B cell (primary cell): Measurements from ENCODE around the gene IL17B. TPM values are rescaled to one million over a fixed set of nuclear protein-coding genes. Genes with fewer than 3 reads are reported as not detected.

ENCODE experiments used
- ATAC-seq: fragments of 200-7000 bp; cut with Tn5 transposase; one replicate; pipeline ENCODE4 v1.10.0; 2021; ENCODE audit warnings: low read depth, mild to moderate bottlenecking, moderate number of reproducible peaks, moderate library complexity
- CTCF ChIA-PET: fragments of 350-600 bp; sonication (Branson Sonifier 250); formaldehyde crosslinking; loops from one replicate; lab custom pipeline; 2021; ENCODE audit warnings: antibody characterized with exemption, inconsistent platforms; lab: Charles Lee
- POLR2A ChIA-PET: fragments of 350-600 bp; sonication (Branson Sonifier 250); formaldehyde crosslinking; loops from one replicate; lab custom pipeline; 2021; ENCODE audit warnings: antibody characterized with exemption; lab: Charles Lee
- DNase-seq: peaks from one replicate; pipeline ENCODE4 v3.0.0; 2013
- H2AFZ ChIP-seq: 2 replicates; pipeline ENCODE4 v1.6.1; 2012; ENCODE audit warnings: mild to moderate bottlenecking, low read depth, low read length; ENCODE audit not compliant: insufficient read depth, poor library complexity, severe bottlenecking
- H3K27ac ChIP-seq, 2 donors: 1 replicate in 1 of 2; 2 replicates in 1 of 2; pipeline ENCODE4 v1.5.1; 2012 to 2013; ENCODE audit warnings: low read length in 2 of 2, mild to moderate bottlenecking in 2 of 2, moderate library complexity in 1 of 2
- H3K27me3 ChIP-seq, 4 experiments: fragments of 200-600 bp in 1 of 4; sonication (generic) in 1 of 4; replicated peaks in 1 of 4; 1 replicate in 2 of 4; 2 replicates in 2 of 4; pipeline versions ENCODE4 v1.6.1 to v1.7.0; 2013 to 2016; ENCODE audit warnings: low read length in 3 of 4, mild to moderate bottlenecking in 2 of 4, mixed read lengths in 1 of 4, moderate library complexity in 1 of 4; ENCODE audit not compliant: insufficient read depth in 4 of 4, control insufficient read depth in 3 of 4; ENCODE audit errors: control extremely low read depth in 1 of 4
- H3K36me3 ChIP-seq, 2 experiments: replicated peaks in 1 of 2; 1 replicate in 1 of 2; 2 replicates in 1 of 2; pipeline versions ENCODE4 v1.6.1 to v1.7.1; 2013; ENCODE audit warnings: low read length in 1 of 2; ENCODE audit not compliant: insufficient read depth in 2 of 2, control insufficient read depth in 1 of 2; ENCODE audit errors: control extremely low read depth in 1 of 2, extremely low read depth in 1 of 2
- H3K4me1 ChIP-seq, 2 donors: fragments of 200-600 bp in 1 of 2; sonication (generic) in 1 of 2; 1 replicate in 1 of 2; 2 replicates in 1 of 2; pipeline versions ENCODE4 v1.5.1 to v1.6.1; 2013 to 2017; ENCODE audit warnings: low read length in 2 of 2; ENCODE audit not compliant: control insufficient read depth in 2 of 2, insufficient read depth in 2 of 2
- H3K4me2 ChIP-seq: replicated peaks from 2 replicates; pipeline ENCODE3; 2012; ENCODE audit warnings: mild to moderate bottlenecking, low read depth, low read length; ENCODE audit not compliant: poor library complexity, severe bottlenecking
- H3K4me3 ChIP-seq, 5 experiments: fragments of 200-600 bp in 1 of 5; sonication (generic) in 1 of 5; 1 replicate in 3 of 5; 2 replicates in 2 of 5; pipeline versions ENCODE4 v1.5.1 to v1.7.0; 2011 to 2016; ENCODE audit warnings: low read length in 4 of 5, mild to moderate bottlenecking in 4 of 5, low read depth in 2 of 5, control low read depth in 1 of 5, moderate library complexity in 1 of 5; ENCODE audit not compliant: insufficient read depth in 1 of 5; ENCODE audit errors: control extremely low read depth in 1 of 5, extremely low read depth in 1 of 5
- H3K79me2 ChIP-seq: fragments of 200-600 bp; sonication (generic); one replicate; pipeline ENCODE4 v1.6.0; 2016; ENCODE audit warnings: low read length; ENCODE audit not compliant: control insufficient read depth, insufficient read depth
- H3K9ac ChIP-seq: fragments of 200-600 bp; sonication (generic); 2 replicates; pipeline ENCODE4 v1.6.1; 2017; ENCODE audit warnings: mild to moderate bottlenecking, low read length, moderate library complexity
- H3K9me3 ChIP-seq, 3 donors: one replicate each; pipeline versions ENCODE4 v1.6.1 to v1.7.1; 2013; ENCODE audit warnings: low read length in 2 of 3; ENCODE audit not compliant: control insufficient read depth in 2 of 3, insufficient read depth in 1 of 3; ENCODE audit errors: control extremely low read depth in 1 of 3
- H4K20me1 ChIP-seq: 2 replicates; pipeline ENCODE4 v1.6.0; 2012; ENCODE audit warnings: mild to moderate bottlenecking, low read length; ENCODE audit not compliant: insufficient read depth, control insufficient read depth, poor library complexity, severe bottlenecking
- H3K27ac Mint-ChIP-seq: one replicate; pipeline ENCODE4 v1.8.0; 2021; ENCODE audit warnings: mixed read lengths
- H3K27me3 Mint-ChIP-seq: one replicate; pipeline ENCODE4 v1.8.0; 2021; ENCODE audit warnings: mixed read lengths
- H3K4me1 Mint-ChIP-seq: one replicate; pipeline ENCODE4 v1.8.0; 2021; ENCODE audit warnings: mixed read lengths
- H3K4me3 Mint-ChIP-seq: one replicate; pipeline ENCODE4 v1.8.0; 2021; ENCODE audit warnings: mixed read lengths
- H3K9me3 Mint-ChIP-seq: one replicate; pipeline ENCODE4 v1.8.0; 2022; ENCODE audit warnings: mixed read lengths; ENCODE audit not compliant: insufficient read depth
- EZH2 ChIP-seq: IDR thresholded peaks from 2 replicates; pipeline ENCODE4 v1.6.1; 2012; ENCODE audit warnings: borderline replicate concordance, low read depth, mild to moderate bottlenecking, moderate library complexity, low read length; ENCODE audit not compliant: insufficient read depth, poor library complexity, severe bottlenecking
- WGBS: methylation state at CpG from one replicate; pipeline ENCODE4 v1.1.5; 2013; ENCODE audit warnings: missing lambda C conversion rate; ENCODE audit not compliant: insufficient coverage; 5-methylcytosine and 5-hydroxymethylcytosine counted together
- intact Hi-C: fragments of 100-400 bp; cut with micrococcal nuclease; formaldehyde crosslinking; loops from one replicate; pipeline ENCODE4 v1.10.0; 2022
- polyA plus RNA-seq: library from polyadenylated mRNA; depleted of rRNA; stranded (reverse); fragments of >200 nt; gene quantifications from 2 replicates; pipeline ENCODE4 v1.2.3, GENCODE V29; 2012
- total RNA-seq, 2 donors: library from RNA; stranded (reverse); fragments of 120-200 nt in 1 of 2; gene quantifications; 1 replicate in 1 of 2; 2 replicates in 1 of 2; pipeline versions ENCODE4 v1.2.3 to v1.2.4, GENCODE V29; 2013 to 2022
- TF ChIP-seq, protein P1 (sequence below): fragments of 200-600 bp; IDR thresholded peaks from one replicate; pipeline ENCODE4 v1.8.0; 2022; ENCODE audit warnings: antibody characterized with exemption, mild to moderate bottlenecking

IL17B gene
- total and polyA plus RNA-seq, 2 donors (not counting 1 experiment from before 2014, with no cell fraction given) = not detected

DNA sequence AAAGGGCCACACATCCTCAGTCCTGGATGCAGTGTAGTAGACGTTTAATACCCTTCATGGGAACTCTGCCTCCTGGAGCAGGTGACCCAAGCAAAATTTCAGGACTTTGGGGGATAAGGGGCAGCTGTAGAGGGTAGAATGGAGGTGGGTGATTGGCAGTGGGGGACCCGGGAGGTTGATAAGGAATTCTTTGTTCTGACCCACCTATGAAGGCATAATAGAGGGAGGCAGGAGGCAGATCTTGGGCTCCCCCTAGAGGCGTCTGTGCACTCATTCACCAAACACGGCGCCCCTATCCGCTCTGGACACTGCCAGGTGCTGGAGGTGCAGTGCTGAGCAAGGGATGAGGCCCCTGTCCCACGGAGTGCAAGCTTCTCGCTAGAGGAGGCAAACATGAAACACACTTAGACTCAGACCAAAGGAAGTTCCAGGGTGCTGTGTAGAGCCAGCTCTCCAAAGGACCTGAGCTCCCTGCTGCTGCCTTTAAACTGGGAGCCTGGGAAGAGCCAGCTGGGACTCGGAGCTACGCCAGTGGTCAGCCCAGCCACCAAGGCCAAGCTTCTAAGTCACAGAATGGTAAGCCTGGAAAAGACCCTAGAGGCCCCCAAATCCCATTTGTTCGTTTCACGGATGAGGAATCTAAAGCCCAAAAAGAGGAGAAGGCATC lies 7.7 kb downstream of the IL17B start:
- ChIA-PET POLR2A (no interaction called here), CTCF (interaction anchor here (0.5 to 8.0 kb wide), 23 partner anchors 8 to 200 kb away, joined by 3 to 134 read pairs (median 4); partner anchors contain the start of genes GRPEL2 and PCYOX1L)
- no peak overlapping the region for H3K4me3 ChIP-seq
- H3K27me3 ChIP-seq = no peaks in the 10 kb centered on the region
- H4K20me1 ChIP-seq = no peaks in the 10 kb centered on the region
- H3K79me2 ChIP-seq = no peaks in the 10 kb centered on the region
- DNase-seq (peak; percentile 70), ATAC-seq (peak; percentile 88)
- Mint-ChIP-seq H3K4me3 (no peak overlapping the region), H3K27me3 (no peaks in the 10 kb centered on the region), H3K9me3 (no peaks in the 10 kb centered on the region), H3K4me1 (peaks cover 9% of the 10 kb centered on the region), H3K27ac (peak overlapping the region; percentile 26)
- H3K4me2 ChIP-seq = no peak overlapping the region
- TF ChIP-seq, protein P1, sequence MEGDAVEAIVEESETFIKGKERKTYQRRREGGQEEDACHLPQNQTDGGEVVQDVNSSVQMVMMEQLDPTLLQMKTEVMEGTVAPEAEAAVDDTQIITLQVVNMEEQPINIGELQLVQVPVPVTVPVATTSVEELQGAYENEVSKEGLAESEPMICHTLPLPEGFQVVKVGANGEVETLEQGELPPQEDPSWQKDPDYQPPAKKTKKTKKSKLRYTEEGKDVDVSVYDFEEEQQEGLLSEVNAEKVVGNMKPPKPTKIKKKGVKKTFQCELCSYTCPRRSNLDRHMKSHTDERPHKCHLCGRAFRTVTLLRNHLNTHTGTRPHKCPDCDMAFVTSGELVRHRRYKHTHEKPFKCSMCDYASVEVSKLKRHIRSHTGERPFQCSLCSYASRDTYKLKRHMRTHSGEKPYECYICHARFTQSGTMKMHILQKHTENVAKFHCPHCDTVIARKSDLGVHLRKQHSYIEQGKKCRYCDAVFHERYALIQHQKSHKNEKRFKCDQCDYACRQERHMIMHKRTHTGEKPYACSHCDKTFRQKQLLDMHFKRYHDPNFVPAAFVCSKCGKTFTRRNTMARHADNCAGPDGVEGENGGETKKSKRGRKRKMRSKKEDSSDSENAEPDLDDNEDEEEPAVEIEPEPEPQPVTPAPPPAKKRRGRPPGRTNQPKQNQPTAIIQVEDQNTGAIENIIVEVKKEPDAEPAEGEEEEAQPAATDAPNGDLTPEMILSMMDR = peak; percentile 86
- no peak for TF ChIP-seq EZH2
- 40% methylated on average over 10 of the region's 12 CpGs for WGBS
- H2AFZ ChIP-seq = no peak overlapping the region
- peaks cover 0 to 6% of the 10 kb centered on the region in 2 donors for H3K4me1 ChIP-seq
- no peak overlapping the region for H3K27ac ChIP-seq
- no peaks in the 10 kb centered on the region for H3K36me3 ChIP-seq
- intact Hi-C loops = no loop called here
- H3K9ac ChIP-seq = no peak overlapping the region
- H3K9me3 ChIP-seq = no peaks in the 10 kb centered on the region

DNA sequence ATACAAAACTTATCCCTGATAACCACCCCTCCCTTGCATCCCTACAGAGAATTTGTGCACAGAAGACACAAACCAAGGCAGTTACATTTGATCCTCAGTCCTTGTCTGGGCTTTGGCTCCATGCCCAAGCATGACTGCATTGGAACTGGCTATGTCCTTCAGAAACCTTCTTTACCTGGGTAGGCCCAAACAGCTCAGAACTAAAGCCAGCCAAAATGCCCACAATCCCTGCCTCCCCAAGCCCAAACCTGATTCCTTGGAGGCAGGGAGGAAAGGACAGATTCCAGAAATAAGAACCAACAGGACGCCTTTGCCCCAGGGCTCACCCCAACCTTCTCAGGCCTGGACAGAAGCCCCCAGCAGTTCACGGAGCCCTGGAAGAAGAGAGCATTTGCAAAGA lies 8.2 kb downstream of the IL17B start:
- Histone ChIP-seq H3K4me3 (no peak overlapping the region), H3K4me1 (peaks cover 0 to 6% of the 10 kb centered on the region in 2 donors), H3K9me3 (no peaks in the 10 kb centered on the region), H3K79me2 (no peaks in the 10 kb centered on the region), H3K27me3 (no peaks in the 10 kb centered on the region), H2AFZ (no peak overlapping the region), H3K27ac (no peak overlapping the region), H3K4me2 (no peak overlapping the region), H3K36me3 (no peaks in the 10 kb centered on the region), H3K9ac (no peak overlapping the region), H4K20me1 (no peaks in the 10 kb centered on the region)
- DNase-seq (no peak), ATAC-seq (no peak)
- intact Hi-C loops = no loop called here
- TF ChIP-seq, protein P1 = no peak
- no peak for TF ChIP-seq EZH2
- H3K27me3 Mint-ChIP-seq = no peaks in the 10 kb centered on the region
- no peak overlapping the region for H3K4me3 Mint-ChIP-seq
- no peak overlapping the region for H3K27ac Mint-ChIP-seq
- CTCF ChIA-PET = interaction anchor here (0.9 to 8.0 kb wide), 16 partner anchors 9 to 201 kb away, joined by 3 to 134 read pairs (median 4); partner anchors contain the start of genes GRPEL2 and PCYOX1L
- peaks cover 9% of the 10 kb centered on the region for H3K4me1 Mint-ChIP-seq
- POLR2A ChIA-PET = no interaction called here
- no peaks in the 10 kb centered on the region for H3K9me3 Mint-ChIP-seq
- WGBS = 63% methylated on average over 1 of the region's 2 CpGs
